ENCODE measurements around the gene TTC39C. TPM values are rescaled to one million over a fixed set of nuclear protein-coding genes. Genes with fewer than 3 reads are reported as not detected.

Gene TTC39C
- polyA plus RNA-seq, 2 of the 4 experiments (the other 2 are of a cell fraction): 8.7 to 18.4 TPM

- TF ChIP-seq TFCP2L1 (CRISPR knock-in tag; IDR thresholded peaks at IDR 0.05): no peak
- no peak for TF ChIP-seq MAFK (IDR thresholded peaks at IDR 0.05; ENCODE audit: partially characterized antibody)
- no peak for TF ChIP-seq MYC (IDR thresholded peaks at IDR 0.05; ENCODE audit: borderline replicate concordance, low read length)
- TF ChIP-seq BCL3 (IDR thresholded peaks at IDR 0.05): no peak
- no peak for TF ChIP-seq POLR2A (IDR thresholded peaks at IDR 0.05; ENCODE audit: low read length)
These were observed 114.1 kb downstream of the TTC39C start (continued) for GRCh38 chr18:24128700-24129099.

DNA sequence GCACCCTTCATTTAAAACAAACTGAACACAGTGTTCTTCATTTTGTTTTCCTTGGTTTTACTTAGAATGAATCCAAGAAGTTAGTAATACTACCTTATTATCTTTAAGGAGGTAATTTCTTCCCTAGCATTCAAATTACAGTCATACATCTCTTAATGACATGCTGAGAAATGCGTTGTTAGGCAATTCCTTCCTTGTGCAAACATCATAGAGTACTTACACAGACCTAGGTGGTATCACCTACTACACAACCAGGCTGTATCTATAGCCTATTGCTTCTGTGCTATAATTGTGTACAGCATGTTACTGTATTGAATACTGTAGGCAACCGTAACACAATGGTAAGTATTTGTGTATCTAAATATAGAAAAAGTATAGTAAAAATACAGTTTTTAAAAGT lies 115.9 kb downstream of the TTC39C start:
- CTCF ChIA-PET: interaction anchor here (1.2 kb wide), 1 partner anchor 12 kb away, joined by 4 read pairs; no protein-coding TSS in a partner anchor
- Histone ChIP-seq H3K4me2 (no peak overlapping the region), H3K27ac (no peak overlapping the region), H3K4me3 (no peak overlapping the region), H3K4me1 (no peaks in the 10 kb centered on the region), H3K9me3 (no peaks in the 10 kb centered on the region)
- POLR2A ChIA-PET: no interaction called here
- 62% methylated on average over 2 of the region's 2 CpGs for WGBS (ENCODE audit: missing lambda C conversion rate)
- no peak for TF ChIP-seq POLR2A (IDR thresholded peaks at IDR 0.05; ENCODE audit: low read length)
- TF ChIP-seq FOSB (CRISPR knock-in tag; IDR thresholded peaks at IDR 0.05): no peak
- TF ChIP-seq HOXA7 (CRISPR knock-in tag; IDR thresholded peaks at IDR 0.05): no peak
- TF ChIP-seq ZNF302 (CRISPR knock-in tag; IDR thresholded peaks at IDR 0.05): no peak
- no peak for TF ChIP-seq TFCP2L1 (CRISPR knock-in tag; IDR thresholded peaks at IDR 0.05)
- no peak for TF ChIP-seq HOXB5 (CRISPR knock-in tag; IDR thresholded peaks at IDR 0.05)
- TF ChIP-seq JUNB (IDR thresholded peaks at IDR 0.05): no peak
- no peak for TF ChIP-seq ZSCAN20 (CRISPR knock-in tag; IDR thresholded peaks at IDR 0.05)
- TF ChIP-seq JUN (IDR thresholded peaks at IDR 0.05): no peak
- DNase-seq (ENCODE audit: low read depth in 1 of 2, low spot score in 1 of 2) (no peak), FAIRE-seq (no peak), ATAC-seq (no peak)

DNA sequence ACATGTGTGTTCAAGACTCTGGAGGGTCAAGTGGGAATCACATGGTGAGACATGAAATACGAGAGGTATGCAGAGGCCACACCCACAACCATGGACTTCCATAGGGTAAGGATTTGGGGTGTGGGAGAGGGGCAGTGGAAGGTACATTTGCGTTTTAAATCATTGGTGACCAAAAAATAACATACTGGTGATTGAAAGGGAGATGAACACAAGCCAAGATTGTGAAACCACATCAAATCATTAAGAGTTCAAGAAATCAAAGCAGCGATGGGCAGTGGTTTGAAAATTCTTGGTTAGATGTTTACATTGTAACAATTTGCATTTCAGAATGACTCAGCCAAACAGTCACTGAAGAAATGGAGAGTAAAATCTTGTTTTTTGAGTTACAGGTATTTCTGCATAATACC lies 122.4 kb downstream of the TTC39C start:
- POLR2A ChIA-PET: no interaction called here
- WGBS (ENCODE audit: missing lambda C conversion rate): 36% methylated on average over 3 of the region's 3 CpGs
- peak overlapping the region; percentile 1 to 59; a peak in 2 of 6 replicates for H3K27ac ChIP-seq
- H3K4me3 ChIP-seq: no peak overlapping the region
- FAIRE-seq (no peak), DNase-seq (ENCODE audit: low read depth in 1 of 2, low spot score in 1 of 2) (peak in 1 of 2 experiments; percentile 39), ATAC-seq (no peak)
- H3K4me1 ChIP-seq: peaks cover 22% of the 10 kb centered on the region
- H3K4me2 ChIP-seq: peak overlapping the region; percentile 34
- H3K9me3 ChIP-seq: no peaks in the 10 kb centered on the region
- CTCF ChIA-PET: no interaction called here
- peak; percentile 51 for TF ChIP-seq NFE2L2 (conservative IDR thresholded peaks at IDR 0.05; ENCODE audit: low read length)
- TF ChIP-seq, protein P1, sequence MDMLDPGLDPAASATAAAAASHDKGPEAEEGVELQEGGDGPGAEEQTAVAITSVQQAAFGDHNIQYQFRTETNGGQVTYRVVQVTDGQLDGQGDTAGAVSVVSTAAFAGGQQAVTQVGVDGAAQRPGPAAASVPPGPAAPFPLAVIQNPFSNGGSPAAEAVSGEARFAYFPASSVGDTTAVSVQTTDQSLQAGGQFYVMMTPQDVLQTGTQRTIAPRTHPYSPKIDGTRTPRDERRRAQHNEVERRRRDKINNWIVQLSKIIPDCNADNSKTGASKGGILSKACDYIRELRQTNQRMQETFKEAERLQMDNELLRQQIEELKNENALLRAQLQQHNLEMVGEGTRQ (IDR thresholded peaks at IDR 0.05): no peak
- TF ChIP-seq FOSL2 (IDR thresholded peaks at IDR 0.05): no peak
- peak; percentile 13; the same call in 1 of the 2 replicates for TF ChIP-seq FOSL2 (CRISPR knock-in tag; IDR thresholded peaks at IDR 0.05)

- DNase-seq (ENCODE audit: low read depth in 1 of 2, low spot score in 1 of 2): no peak
- H3K4me3 ChIP-seq: peak overlapping the region; percentile 95
- peak overlapping the region; percentile 93 to 94 for H3K27ac ChIP-seq
- no peaks in the 10 kb centered on the region for H3K9me3 ChIP-seq
- TF ChIP-seq SREBF2 (IDR thresholded peaks at IDR 0.05) (no peak), EHMT2 (IDR thresholded peaks at IDR 0.05; ENCODE audit: low read depth) (no peak), RAD21 (conservative IDR thresholded peaks at IDR 0.05 in 1 of 2, IDR thresholded peaks at IDR 0.05 in 1 of 2) (no peak), NPAS2 (CRISPR knock-in tag; IDR thresholded peaks at IDR 0.05; ENCODE audit: borderline replicate concordance) (no peak), CHD2 (IDR thresholded peaks at IDR 0.05; ENCODE audit: low read length, partially characterized antibody) (no peak)
- WGBS (ENCODE audit: missing lambda C conversion rate): 48% methylated on average over 7 of the region's 7 CpGs
- H3K4me1 ChIP-seq: peaks cover 22% of the 10 kb centered on the region
- POLR2A ChIA-PET: interaction anchor here (0.5 to 1.7 kb wide), 41 partner anchors 9 to 640 kb away, joined by 3 to 28 read pairs (median 4); partner anchors contain the start of genes IMPACT, OSBPL1A and TTC39C
- peak overlapping the region; percentile 66 for H3K4me2 ChIP-seq
- CTCF ChIA-PET: interaction anchor here (0.8 kb wide), 1 partner anchor 13 kb away, joined by 4 read pairs; no protein-coding TSS in a partner anchor
- no peak for FAIRE-seq
- ATAC-seq: peak in 1 of 2 experiments; percentile 34; a peak in 3 of 6 replicates
These were observed 123.8 kb downstream of the TTC39C start for GRCh38 chr18:24138409-24138788.
